Breast epithelium (tissue), 4 donors: ENCODE measurements around the gene EMC10. TPM values are rescaled to one million over a fixed set of nuclear protein-coding genes. Genes with fewer than 3 reads are reported as not detected.

Source experiments
- DNase-seq, 2 donors: peaks; one replicate each; pipeline ENCODE4 v3.0.0-alpha.2; 2019; ENCODE audit warnings: low spot score in 2 of 2
- H3K27ac ChIP-seq, 2 donors: fragments of 200-600 bp; sonication (generic) in 1 of 2; one replicate each; pipeline ENCODE4 v1.5.1; 2016 to 2019; ENCODE audit warnings: mild to moderate bottlenecking in 1 of 2
- H3K27me3 ChIP-seq, 2 donors: fragments of 200-600 bp; sonication (generic) in 1 of 2; one replicate each; pipeline versions ENCODE4 v1.5.1 to v1.6.0; 2017 to 2019; ENCODE audit warnings: control low read depth in 1 of 2, mild to moderate bottlenecking in 1 of 2
- H3K36me3 ChIP-seq: fragments of 200-600 bp; one replicate; pipeline ENCODE4 v1.5.1; 2019
- H3K4me1 ChIP-seq, 2 donors: fragments of 200-600 bp; sonication (generic); one replicate each; pipeline ENCODE4 v1.5.1; 2016 to 2019; ENCODE audit warnings: control low read depth in 1 of 2
- H3K4me3 ChIP-seq, 3 donors: fragments of 200-600 bp; sonication (generic); 1 replicate in 2 of 3; 2 replicates in 1 of 3; pipeline ENCODE4 v1.5.1; 2016 to 2019; ENCODE audit warnings: mild to moderate bottlenecking in 3 of 3, moderate library complexity in 2 of 3
- H3K9me3 ChIP-seq, 2 donors: fragments of 200-600 bp; sonication (generic) in 1 of 2; one replicate each; pipeline ENCODE4 v1.5.1; 2016 to 2019; ENCODE audit warnings: control low read depth in 1 of 2
- CTCF ChIP-seq, 3 donors: fragments of 450-650 bp; IDR thresholded peaks; one replicate each; pipeline ENCODE4 v1.5.1; 2016 to 2017; ENCODE audit warnings: antibody characterized with exemption in 3 of 3, mild to moderate bottlenecking in 3 of 3, moderate library complexity in 3 of 3
- POLR2A ChIP-seq: fragments of 450-650 bp; IDR thresholded peaks from one replicate; pipeline ENCODE4 v1.6.1; 2016; ENCODE audit warnings: antibody characterized with exemption, mild to moderate bottlenecking, moderate library complexity
- POLR2AphosphoS5 ChIP-seq, 3 donors: sonication (generic); formaldehyde crosslinking; IDR thresholded peaks; one replicate each; pipeline ENCODE4 v1.6.1; 2017; ENCODE audit warnings: antibody characterized with exemption in 3 of 3
- intact Hi-C: fragments of 100-400 bp; cut with DNase I; formaldehyde crosslinking; loops from one replicate; pipeline ENCODE4 v1.15.1; 2023; ENCODE audit warnings: low total_unique reads
- total RNA-seq, 3 donors: library from RNA; depleted of rRNA; stranded (reverse); fragments of >200 nt; gene quantifications; one replicate each; pipeline ENCODE4 v1.1.0, GENCODE V29; 2016

Gene EMC10
- total RNA-seq, 3 donors from 2014 or later: 38.0 to 78.2 (median 64.6) TPM

GRCh38 chr19:50496189-50497021, 20.1 kb downstream of the EMC10 start:
- Histone ChIP-seq H3K4me3 (no peak overlapping the region), H3K36me3 (no peaks in the 10 kb centered on the region), H3K27me3 (no peaks in the 10 kb centered on the region), H3K4me1 (no peaks in the 10 kb centered on the region), H3K9me3 (no peaks in the 10 kb centered on the region), H3K27ac (no peak overlapping the region)
- no peak for DNase-seq
- TF ChIP-seq POLR2A (no peak), POLR2AphosphoS5 (IDR thresholded peaks at IDR 0.05) (no peak), CTCF (IDR thresholded peaks at IDR 0.05) (no peak)
- intact Hi-C loops: no loop called here

- TF ChIP-seq CTCF (IDR thresholded peaks at IDR 0.05) (no peak), POLR2AphosphoS5 (IDR thresholded peaks at IDR 0.05) (no peak), POLR2A (no peak)
- intact Hi-C loops: no loop called here
- H3K4me1 ChIP-seq: no peaks in the 10 kb centered on the region
- no peaks in the 10 kb centered on the region for H3K36me3 ChIP-seq
- DNase-seq: no peak
- H3K4me3 ChIP-seq: no peak overlapping the region
- H3K27ac ChIP-seq: no peak overlapping the region
- H3K9me3 ChIP-seq: no peaks in the 10 kb centered on the region
- no peaks in the 10 kb centered on the region for H3K27me3 ChIP-seq
Measured at GRCh38 chr19:50497022-50497405, 20.7 kb downstream of the EMC10 start.

- no peaks in the 10 kb centered on the region for H3K27me3 ChIP-seq
- TF ChIP-seq CTCF (IDR thresholded peaks at IDR 0.05): no peak
- TF ChIP-seq POLR2AphosphoS5 (IDR thresholded peaks at IDR 0.05): no peak
- TF ChIP-seq POLR2A: no peak
- no peaks in the 10 kb centered on the region for H3K9me3 ChIP-seq
- no peaks in the 10 kb centered on the region for H3K36me3 ChIP-seq
- no peaks in the 10 kb centered on the region for H3K4me1 ChIP-seq
- intact Hi-C loops: no loop called here
- no peak for DNase-seq
- no peak overlapping the region for H3K4me3 ChIP-seq
- H3K27ac ChIP-seq: no peak overlapping the region
Measured at GRCh38 chr19:50498219-50499056, 22.1 kb downstream of the EMC10 start.

- no peaks in the 10 kb centered on the region for H3K27me3 ChIP-seq
- H3K27ac ChIP-seq: no peak overlapping the region
- H3K36me3 ChIP-seq: no peaks in the 10 kb centered on the region
- no peaks in the 10 kb centered on the region for H3K9me3 ChIP-seq
- no peak overlapping the region for H3K4me3 ChIP-seq
- H3K4me1 ChIP-seq: no peaks in the 10 kb centered on the region
- no peak for DNase-seq
- intact Hi-C loops: no loop called here
- TF ChIP-seq POLR2AphosphoS5 (IDR thresholded peaks at IDR 0.05) (no peak), POLR2A (no peak), CTCF (IDR thresholded peaks at IDR 0.05) (no peak)
Measured at GRCh38 chr19:50500060-50500752, 23.9 kb downstream of the EMC10 start.
